Esophagus squamous epithelium (tissue), 4 donors: ENCODE data around the gene CD6.

Experiments
- POLR2A ChIP-seq, 4 donors: fragments of 450-650 bp; IDR thresholded peaks; one replicate each; pipeline ENCODE4 v1.6.1; 2017; ENCODE audit warnings: antibody characterized with exemption in 4 of 4, mild to moderate bottlenecking in 4 of 4, moderate library complexity in 3 of 4
- TF ChIP-seq, protein P1 (sequence below), 6 experiments: fragments of 450-650 bp in 4 of 6; fragments of 200-600 bp in 2 of 6; sonication (generic) in 2 of 6; IDR thresholded peaks; one replicate each; pipeline ENCODE4 v1.5.1; 2016 to 2019; ENCODE audit warnings: antibody characterized with exemption in 6 of 6, mild to moderate bottlenecking in 4 of 6, moderate library complexity in 4 of 6

DNA sequence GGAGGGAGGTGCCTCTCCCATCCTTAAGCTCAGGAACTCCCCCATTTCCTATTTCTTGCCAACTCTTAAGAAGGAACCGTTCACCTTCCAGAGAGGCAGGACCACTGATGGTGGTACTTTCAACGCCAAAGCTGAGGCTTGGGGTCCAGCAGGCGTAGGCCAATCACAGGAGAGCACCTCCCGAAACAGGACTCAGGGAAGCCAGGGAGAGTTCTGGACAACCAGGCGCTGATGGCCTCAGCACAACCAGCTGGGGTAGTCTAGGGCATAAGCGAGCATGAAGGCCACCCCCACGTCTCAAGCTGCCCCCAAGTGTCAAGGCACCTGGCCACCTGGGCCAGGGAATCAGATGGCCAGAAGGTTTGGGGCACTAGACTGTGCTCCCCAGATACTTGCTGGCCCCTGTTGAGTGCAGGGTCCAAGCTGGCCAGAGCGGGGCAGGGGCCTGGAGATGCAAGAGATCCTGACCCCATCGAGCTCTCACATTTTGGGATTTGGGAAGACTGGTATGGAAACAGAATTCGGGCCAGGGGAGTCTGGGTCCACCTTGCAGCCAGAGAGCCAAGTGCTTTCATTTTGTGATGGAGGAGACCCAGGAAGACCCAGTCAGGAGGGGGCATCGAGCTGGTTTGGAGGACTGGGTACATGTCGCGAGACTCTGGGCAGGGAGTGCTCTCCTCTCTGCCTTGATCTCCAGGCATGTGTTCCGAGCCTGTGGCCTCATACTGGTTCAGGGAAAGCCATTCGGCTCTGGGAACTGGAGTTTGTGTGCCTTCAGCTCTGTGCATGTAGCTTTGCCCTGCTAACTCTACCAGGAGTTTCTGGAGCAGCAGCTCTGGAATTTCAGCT, 926 bp downstream of the CD6 start:
- no peak for TF ChIP-seq POLR2A (IDR thresholded peaks at IDR 0.05)
- TF ChIP-seq, protein P1, sequence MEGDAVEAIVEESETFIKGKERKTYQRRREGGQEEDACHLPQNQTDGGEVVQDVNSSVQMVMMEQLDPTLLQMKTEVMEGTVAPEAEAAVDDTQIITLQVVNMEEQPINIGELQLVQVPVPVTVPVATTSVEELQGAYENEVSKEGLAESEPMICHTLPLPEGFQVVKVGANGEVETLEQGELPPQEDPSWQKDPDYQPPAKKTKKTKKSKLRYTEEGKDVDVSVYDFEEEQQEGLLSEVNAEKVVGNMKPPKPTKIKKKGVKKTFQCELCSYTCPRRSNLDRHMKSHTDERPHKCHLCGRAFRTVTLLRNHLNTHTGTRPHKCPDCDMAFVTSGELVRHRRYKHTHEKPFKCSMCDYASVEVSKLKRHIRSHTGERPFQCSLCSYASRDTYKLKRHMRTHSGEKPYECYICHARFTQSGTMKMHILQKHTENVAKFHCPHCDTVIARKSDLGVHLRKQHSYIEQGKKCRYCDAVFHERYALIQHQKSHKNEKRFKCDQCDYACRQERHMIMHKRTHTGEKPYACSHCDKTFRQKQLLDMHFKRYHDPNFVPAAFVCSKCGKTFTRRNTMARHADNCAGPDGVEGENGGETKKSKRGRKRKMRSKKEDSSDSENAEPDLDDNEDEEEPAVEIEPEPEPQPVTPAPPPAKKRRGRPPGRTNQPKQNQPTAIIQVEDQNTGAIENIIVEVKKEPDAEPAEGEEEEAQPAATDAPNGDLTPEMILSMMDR (IDR thresholded peaks at IDR 0.05), result no peak
